Sigmoid colon (tissue), 7 donors: ENCODE data around the gene GRHL1. TPM values are rescaled to one million over a fixed set of nuclear protein-coding genes. Genes with fewer than 3 reads are reported as not detected.

ENCODE experiments used
- DNase-seq: peaks from one replicate; pipeline ENCODE4 v3.0.0-alpha.2; 2019
- H3K27ac ChIP-seq, 4 donors: fragments of 200-600 bp; sonication (generic); one replicate each; pipeline ENCODE4 v1.5.1; 2016 to 2019; ENCODE audit warnings: mild to moderate bottlenecking in 1 of 4
- H3K27me3 ChIP-seq, 3 donors: fragments of 200-600 bp; sonication (generic); one replicate each; pipeline ENCODE4 v1.5.1; 2019; ENCODE audit warnings: mild to moderate bottlenecking in 1 of 3
- H3K36me3 ChIP-seq, 4 donors: fragments of 200-600 bp; sonication (generic); one replicate each; pipeline ENCODE4 v1.5.1; 2016 to 2019
- H3K4me1 ChIP-seq, 4 donors: fragments of 200-600 bp; sonication (generic); one replicate each; pipeline ENCODE4 v1.5.1; 2017 to 2019
- H3K4me3 ChIP-seq, 4 donors: fragments of 200-600 bp; sonication (generic); one replicate each; pipeline ENCODE4 v1.5.1; 2017 to 2019; ENCODE audit warnings: mild to moderate bottlenecking in 2 of 4, moderate library complexity in 1 of 4
- H3K9me3 ChIP-seq, 4 donors: fragments of 200-600 bp in 3 of 4; sonication (generic) in 3 of 4; one replicate each; pipeline versions ENCODE4 v1.5.1 to v1.6.1; 2013 to 2019
- CTCF ChIP-seq, 4 experiments: fragments of 450-650 bp in 3 of 4; fragments of 200-600 bp in 1 of 4; IDR thresholded peaks; one replicate each; pipeline ENCODE4 v1.5.1; 2016 to 2019; ENCODE audit warnings: antibody characterized with exemption in 4 of 4, mild to moderate bottlenecking in 3 of 4, moderate library complexity in 2 of 4
- EP300 ChIP-seq, 4 donors: sonication (generic); formaldehyde crosslinking; IDR thresholded peaks; one replicate each; pipeline ENCODE4 v1.6.1; 2017; ENCODE audit warnings: antibody characterized with exemption in 4 of 4
- POLR2A ChIP-seq, 2 donors: fragments of 450-650 bp; IDR thresholded peaks; one replicate each; pipeline ENCODE4 v1.6.1; 2016; ENCODE audit warnings: antibody characterized with exemption in 2 of 2, mild to moderate bottlenecking in 2 of 2, moderate library complexity in 2 of 2
- POLR2AphosphoS5 ChIP-seq, 4 donors: sonication (generic); formaldehyde crosslinking; IDR thresholded peaks; one replicate each; pipeline ENCODE4 v1.6.1; 2017; ENCODE audit warnings: antibody characterized with exemption in 4 of 4
- WGBS, 2 donors: extraction: QIAGEN DNeasy Blood & Tissue Kit; methylation state at CpG; one replicate each; pipeline ENCODE4 v1.1.7; 2013; 5-methylcytosine and 5-hydroxymethylcytosine counted together
- intact Hi-C: fragments of 100-400 bp; cut with DNase I; formaldehyde crosslinking; loops from one replicate; pipeline ENCODE4 v1.15.1; 2023
- polyA plus RNA-seq, 3 donors: library from polyadenylated mRNA; stranded (reverse); fragments of 200-250 nt; gene quantifications; one replicate each; pipeline ENCODE4 v1.2.3, GENCODE V29; 2013
- total RNA-seq, 4 donors: library from RNA; depleted of rRNA; stranded (reverse); fragments of >200 nt; gene quantifications; one replicate each; pipeline ENCODE4 v1.1.0, GENCODE V29; 2016
- donor health status: healthy with polysubstance abuse.
- donor health status: Bipolar disorder and iron deficiency.
- donor health status: healthy.

The GRHL1 gene
- total and polyA plus RNA-seq, 7 donors = under 0.01 to 4.2 (median 1.4) TPM

- DNase-seq = no peak
- intact Hi-C loops = loop anchor here (2.0 kb wide), 2 partner anchors 53 to 61 kb away; no protein-coding TSS in a partner anchor
- TF ChIP-seq CTCF (IDR thresholded peaks at IDR 0.05) (no peak), EP300 (IDR thresholded peaks at IDR 0.05) (no peak), POLR2AphosphoS5 (IDR thresholded peaks at IDR 0.05) (no peak), POLR2A (IDR thresholded peaks at IDR 0.05) (no peak)
- Histone ChIP-seq H3K27ac (peak overlapping the region in 3 of 4 donors; percentile 72 to 81 (median 73)), H3K27me3 (no peaks in the 10 kb centered on the region), H3K36me3 (no peaks in the 10 kb centered on the region), H3K4me1 (peaks cover 0 to 31% (median 26%) of the 10 kb centered on the region in 4 donors), H3K9me3 (no peaks in the 10 kb centered on the region), H3K4me3 (no peak overlapping the region)
- 61 to 81% methylated on average over 15 of the region's 15 CpGs for WGBS, 2 donors
These were observed 32.1 kb downstream of the GRHL1 start for GRCh38 chr2:9983401-9984216.

GRCh38 chr2:9984217-9984739 is 32.8 kb downstream of the GRHL1 start:
- DNase-seq = no peak
- Histone ChIP-seq H3K27me3 (no peaks in the 10 kb centered on the region), H3K27ac (peak overlapping the region; percentile 31 to 81 (median 72)), H3K9me3 (no peaks in the 10 kb centered on the region), H3K4me3 (no peak overlapping the region), H3K36me3 (no peaks in the 10 kb centered on the region), H3K4me1 (peaks cover 0 to 31% (median 26%) of the 10 kb centered on the region in 4 donors)
- 32 to 38% methylated on average over 7 of the region's 7 CpGs for WGBS, 2 donors
- intact Hi-C loops = loop anchor here (2.0 kb wide), 2 partner anchors 53 to 61 kb away; no protein-coding TSS in a partner anchor
- TF ChIP-seq POLR2AphosphoS5 (IDR thresholded peaks at IDR 0.05) = peak in 2 of 4 donors; percentile 15 to 29
- peak; percentile 69 to 85 (median 74) for TF ChIP-seq CTCF (IDR thresholded peaks at IDR 0.05)
- no peak for TF ChIP-seq EP300 (IDR thresholded peaks at IDR 0.05)
- TF ChIP-seq POLR2A (IDR thresholded peaks at IDR 0.05) = no peak

GRCh38 chr2:9984871-9985480 is 33.5 kb downstream of the GRHL1 start:
- DNase-seq = no peak
- H3K27ac ChIP-seq = peak overlapping the region; percentile 31 to 81 (median 72)
- H3K4me1 ChIP-seq = peaks cover 0 to 31% (median 26%) of the 10 kb centered on the region in 4 donors
- intact Hi-C loops = loop anchor here (2.0 kb wide), 2 partner anchors 52 to 60 kb away; no protein-coding TSS in a partner anchor
- no peak overlapping the region for H3K4me3 ChIP-seq
- no peak for TF ChIP-seq EP300 (IDR thresholded peaks at IDR 0.05)
- no peak for TF ChIP-seq POLR2AphosphoS5 (IDR thresholded peaks at IDR 0.05)
- no peak for TF ChIP-seq CTCF (IDR thresholded peaks at IDR 0.05)
- no peak for TF ChIP-seq POLR2A (IDR thresholded peaks at IDR 0.05)
- no peaks in the 10 kb centered on the region for H3K36me3 ChIP-seq
- no peaks in the 10 kb centered on the region for H3K9me3 ChIP-seq
- 41 to 73% methylated on average over 6 of the region's 6 CpGs for WGBS, 2 donors
- no peaks in the 10 kb centered on the region for H3K27me3 ChIP-seq

GRCh38 chr2:9985531-9986328 is 34.2 kb downstream of the GRHL1 start:
- 91 to 97% methylated on average over 5 of the region's 5 CpGs for WGBS, 2 donors
- H3K27ac ChIP-seq = peak overlapping the region; percentile 31 to 81 (median 72)
- intact Hi-C loops = loop anchor here (2.0 kb wide), 2 partner anchors 51 to 59 kb away; no protein-coding TSS in a partner anchor

More at GRCh38 chr2:9985531-9986328, 34.2 kb downstream of the GRHL1 start:
- no peak for DNase-seq
- Histone ChIP-seq H3K4me1 (peaks cover 0 to 31% (median 26%) of the 10 kb centered on the region in 4 donors), H3K27me3 (no peaks in the 10 kb centered on the region), H3K9me3 (no peaks in the 10 kb centered on the region), H3K4me3 (no peak overlapping the region), H3K36me3 (no peaks in the 10 kb centered on the region)
- no peak for TF ChIP-seq POLR2A (IDR thresholded peaks at IDR 0.05)
- TF ChIP-seq EP300 (IDR thresholded peaks at IDR 0.05) = no peak
- TF ChIP-seq CTCF (IDR thresholded peaks at IDR 0.05) = no peak
- no peak for TF ChIP-seq POLR2AphosphoS5 (IDR thresholded peaks at IDR 0.05)
